Stimulated activated CD8-positive, alpha-beta memory T cell treated with anti-CD3 and anti-CD28 coated beads, Interleukin-15, amount 100 ng/mL, for 1 hour (primary cell): ENCODE data around the gene GPX3.

Source experiments
- DNase-seq: peaks from one replicate; pipeline ENCODE4 v3.0.0-alpha.2; 2020; ENCODE audit warnings: low read depth

GPX3 gene

DNA sequence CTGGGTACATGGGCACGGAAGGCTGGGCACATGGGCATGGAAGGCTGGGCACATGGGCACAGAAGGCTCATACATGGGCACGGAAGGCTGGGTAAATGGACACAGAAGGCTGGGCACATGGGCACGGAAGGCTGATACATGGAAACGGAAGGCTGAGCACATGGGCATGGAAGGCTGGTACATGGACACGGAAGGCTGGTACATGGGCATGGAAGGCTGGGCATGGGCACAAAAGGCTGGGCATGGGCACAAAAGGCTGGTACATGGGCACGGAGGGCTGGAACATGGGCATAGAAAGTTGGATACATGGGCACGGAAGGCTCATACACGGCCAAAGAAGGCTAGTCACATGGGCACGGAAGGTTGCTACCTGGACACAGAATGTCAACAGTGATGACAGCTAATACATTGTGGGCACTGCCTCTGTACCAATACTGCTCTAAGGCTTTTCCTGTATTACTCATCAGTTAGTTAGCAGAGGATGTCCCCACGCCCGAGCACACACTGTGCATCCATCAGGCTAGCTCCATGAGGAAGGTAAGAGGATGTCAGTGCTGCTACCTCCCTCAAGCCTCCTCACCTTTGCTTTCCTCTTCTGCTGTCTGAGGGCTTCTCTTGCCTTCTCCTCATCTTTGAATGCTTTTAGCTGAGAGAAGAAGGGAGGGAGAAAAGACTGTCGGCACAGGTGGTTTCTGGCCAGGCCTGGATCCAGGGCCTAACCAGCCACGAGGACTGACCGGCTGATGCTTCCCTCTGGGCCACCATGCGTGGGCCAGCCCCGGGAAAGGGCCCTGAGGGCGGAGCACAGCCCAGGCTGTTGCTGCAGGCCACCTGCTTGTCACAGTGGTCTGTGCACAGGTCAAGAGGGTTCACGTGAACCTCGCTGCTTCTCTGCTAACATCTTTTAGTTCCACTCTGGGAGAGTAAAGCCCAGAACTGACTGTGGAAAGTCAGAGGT, 14.3 kb downstream of the GPX3 start:
- DNase-seq: no peak

DNA sequence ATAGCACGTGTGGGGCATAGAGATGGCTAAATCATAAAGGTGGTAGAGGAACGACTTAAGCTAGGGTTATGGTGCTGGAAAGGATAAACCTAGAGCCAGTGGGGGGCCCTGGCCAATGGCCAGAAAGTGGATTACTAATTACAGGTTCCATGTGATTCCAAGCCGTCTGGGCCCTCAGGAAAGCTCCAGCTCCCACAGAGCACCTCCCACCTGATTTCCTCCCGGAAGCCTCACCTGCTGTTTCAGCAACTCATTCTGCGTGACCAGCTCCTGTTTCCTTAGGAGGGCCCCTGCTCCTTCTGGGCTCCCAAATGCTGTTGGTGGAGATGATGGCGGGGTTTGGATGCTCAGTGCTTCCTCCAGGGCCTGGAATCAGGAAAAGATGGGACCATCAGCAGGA, 16.2 kb downstream of the GPX3 start:
- DNase-seq: no peak

GRCh38 chr5:151037561-151038411, 17.4 kb downstream of the GPX3 start:
- no peak for DNase-seq

DNA sequence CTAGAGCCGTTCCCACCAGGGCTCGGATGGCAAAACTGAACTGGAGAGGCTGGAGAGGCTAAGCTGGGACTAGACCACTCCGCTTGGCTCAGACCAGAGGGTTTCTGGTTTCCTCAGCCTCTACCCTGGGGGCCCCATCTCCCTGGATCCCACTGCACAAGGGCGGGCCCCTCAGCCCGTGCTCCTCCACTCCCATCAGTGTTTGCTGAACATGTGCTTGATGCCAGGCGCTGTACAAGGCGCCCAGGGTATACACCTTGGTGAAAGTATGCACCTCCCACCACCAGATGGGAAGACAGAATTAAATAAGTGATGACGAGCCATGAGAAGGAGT, 18.0 kb downstream of the GPX3 start:
- DNase-seq: no peak

DNA sequence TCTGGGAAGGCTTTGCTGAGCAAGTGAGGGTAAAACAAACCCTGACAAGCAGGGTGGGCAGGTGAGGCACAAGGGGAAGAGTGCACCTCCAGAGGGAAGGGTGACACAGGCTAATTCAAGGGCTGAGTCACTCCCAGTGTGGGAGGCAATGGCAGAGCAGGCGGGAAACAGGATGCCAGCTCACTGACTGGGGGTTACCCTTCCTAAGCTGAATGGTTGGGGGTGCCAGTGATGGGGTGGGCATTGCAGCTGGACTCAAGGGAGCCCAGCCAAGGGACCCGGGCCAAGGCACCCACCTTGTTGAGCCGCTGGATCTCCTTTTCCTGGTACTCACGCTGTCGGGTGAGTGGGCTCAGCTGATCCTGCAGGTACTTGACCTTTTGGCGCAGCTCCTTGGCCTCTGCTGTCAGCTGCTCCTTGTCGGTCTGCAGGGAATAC, 18.4 kb downstream of the GPX3 start:
- DNase-seq: no peak

DNA sequence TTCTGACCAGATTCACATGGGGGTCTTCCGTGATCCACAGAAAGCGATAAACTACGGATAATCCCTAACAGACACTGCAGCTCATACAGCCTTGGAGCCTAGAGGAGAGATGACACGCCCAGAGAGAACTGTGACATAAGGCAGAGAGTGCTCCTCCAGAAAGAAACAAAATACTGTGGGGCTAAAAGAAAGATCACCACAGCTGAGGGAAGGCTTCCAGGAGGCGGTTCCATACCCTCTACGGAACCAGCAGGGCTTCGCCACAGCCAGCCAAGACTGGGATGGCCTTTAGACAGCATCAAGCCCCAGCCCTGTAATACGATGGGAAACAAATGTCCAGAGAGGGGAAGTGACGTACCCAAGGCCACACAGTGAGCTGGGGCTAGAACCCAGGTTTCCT, 19.3 kb downstream of the GPX3 start:
- no peak for DNase-seq

DNA sequence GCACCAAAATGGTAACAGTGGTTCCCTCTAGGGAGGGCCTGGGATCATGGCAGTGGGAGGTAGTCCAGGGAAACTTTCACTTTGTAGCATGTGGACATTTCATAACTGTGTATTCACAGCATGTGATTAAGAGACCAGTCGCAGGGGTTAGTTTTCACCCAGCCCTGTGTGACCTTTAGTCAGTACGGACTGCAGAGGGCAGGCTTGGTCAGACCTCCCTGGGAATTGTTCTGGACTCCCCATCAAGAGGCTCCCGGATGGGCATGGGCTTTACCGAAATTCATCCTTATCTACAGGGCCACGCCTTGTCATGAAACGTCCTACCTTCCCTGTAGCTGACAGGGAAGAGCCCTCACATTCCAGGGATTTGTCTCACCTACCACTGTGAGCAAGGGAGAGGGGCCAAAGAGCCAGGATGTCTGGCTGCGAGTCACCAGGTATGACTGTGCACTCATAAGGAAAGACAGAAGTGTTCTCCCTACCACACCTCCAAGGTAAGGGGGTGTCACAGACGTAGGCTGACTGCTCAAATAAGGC, 19.9 kb downstream of the GPX3 start:
- no peak for DNase-seq

- DNase-seq: no peak
Observed at GRCh38 chr5:151041577-151042268, 21.3 kb downstream of the GPX3 start.

DNA sequence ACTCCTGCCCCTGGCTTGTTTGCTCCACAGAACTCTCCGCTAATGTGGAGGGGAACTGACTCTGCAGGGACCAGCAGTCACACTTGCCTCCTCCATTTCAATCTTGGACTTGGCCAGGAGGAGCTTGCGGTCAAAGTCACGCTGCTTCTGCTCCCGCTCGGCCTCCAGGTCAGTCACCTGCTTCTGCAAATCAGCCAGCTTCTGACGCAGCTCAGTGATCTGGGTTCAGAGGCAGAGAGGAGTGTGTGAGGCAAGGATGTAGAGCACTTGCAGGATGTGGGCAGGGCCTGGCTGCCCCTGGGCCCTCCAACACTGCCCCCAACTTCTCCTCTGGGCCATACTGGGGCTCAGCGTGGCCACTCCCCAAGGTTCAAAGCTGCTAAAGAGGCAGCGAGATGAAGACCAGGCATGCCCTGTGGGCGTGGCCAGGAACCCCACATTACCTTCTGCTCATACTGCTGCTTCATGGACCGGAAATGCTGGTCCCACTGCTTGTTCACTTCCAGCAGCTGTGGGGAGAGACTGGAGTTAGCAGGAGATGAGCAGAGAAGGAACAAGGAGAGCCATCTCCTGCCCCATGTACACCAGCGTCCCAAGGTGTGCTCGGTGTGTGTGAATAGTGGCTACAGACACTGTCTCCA, 22.2 kb downstream of the GPX3 start:
- DNase-seq: no peak

- DNase-seq: peak; percentile 10
Observed at GRCh38 chr5:151047814-151048425, 27.5 kb downstream of the GPX3 start.

DNA sequence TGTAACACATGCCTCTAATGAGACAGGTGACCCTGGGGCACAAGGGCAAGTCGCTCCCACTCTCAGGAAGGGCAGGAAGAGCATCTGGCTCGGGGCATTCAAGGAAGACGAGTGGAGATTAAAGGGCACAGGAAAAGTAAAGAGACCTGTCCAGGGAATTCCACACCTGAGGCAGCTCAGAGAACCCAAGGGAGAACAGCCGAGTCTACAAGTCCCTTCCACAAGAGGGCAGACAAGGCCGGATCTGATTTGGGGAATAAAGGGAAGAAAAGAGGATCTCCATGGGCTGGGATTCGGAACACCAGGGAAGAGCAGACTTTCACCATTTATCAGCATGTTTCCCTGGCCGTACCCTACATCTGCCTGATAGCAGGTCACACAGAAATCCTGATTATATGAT, 28.1 kb downstream of the GPX3 start:
- no peak for DNase-seq

- DNase-seq: peak; percentile 51
Observed at GRCh38 chr5:151051066-151051930, 30.9 kb downstream of the GPX3 start.

GRCh38 chr5:151051931-151052608, 31.7 kb downstream of the GPX3 start:
- no peak for DNase-seq

DNA sequence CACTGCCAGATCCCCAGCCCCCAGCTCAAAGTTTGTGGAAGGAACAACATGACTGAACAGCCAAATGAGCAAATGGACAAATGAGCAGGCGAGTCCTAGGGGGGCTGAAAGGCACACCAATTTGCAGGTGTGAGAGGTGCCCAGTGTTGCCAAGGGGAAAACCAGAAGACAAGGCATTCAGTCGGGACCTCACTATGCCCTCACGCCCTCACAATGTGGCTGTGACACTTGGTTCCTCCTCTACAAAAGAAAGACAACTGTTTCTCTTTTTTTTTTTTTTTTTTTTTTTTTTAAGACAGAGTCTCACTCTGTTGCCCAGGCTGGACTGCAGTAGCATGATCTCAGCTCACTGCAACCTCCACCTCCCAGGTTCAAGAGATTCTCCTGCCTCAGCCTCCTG, 32.4 kb downstream of the GPX3 start:
- DNase-seq: no peak

- no peak for DNase-seq
Observed at GRCh38 chr5:151053796-151054462, 33.5 kb downstream of the GPX3 start.

- DNase-seq: no peak
Observed at GRCh38 chr5:151054709-151055108, 34.3 kb downstream of the GPX3 start.

DNA sequence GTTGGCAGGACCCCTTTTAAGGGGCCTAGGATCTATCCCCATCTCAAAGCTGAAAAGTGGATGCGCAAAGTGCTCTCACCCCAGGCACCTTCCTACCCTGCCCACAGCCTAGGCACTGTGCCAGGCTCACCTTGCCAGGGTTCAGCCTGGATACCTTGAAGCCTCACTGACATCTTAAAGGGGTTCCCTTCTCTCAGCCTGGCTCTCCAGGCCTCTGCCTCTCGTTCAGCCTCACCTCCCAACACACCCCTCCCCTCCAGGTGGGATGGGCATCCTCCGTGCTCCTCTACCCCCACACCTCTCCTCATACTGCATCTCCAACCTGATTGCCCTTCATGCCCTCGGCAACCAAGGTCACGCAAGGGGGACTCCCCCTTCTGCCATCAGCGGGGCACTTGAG, 34.9 kb downstream of the GPX3 start:
- no peak for DNase-seq

- no peak for DNase-seq
Observed at GRCh38 chr5:151056379-151057325, 36.3 kb downstream of the GPX3 start.
